Stimulated activated memory B cell treated with anti-CD40 and anti-IgM and Interleukin-4, amounts not matched to agents 10 μg/mL and 1 μg/mL and 100 μg/mL, for 72 hours (primary cell): Measurements from ENCODE around the gene MAGEA6.
"Not testable (repeated sequence)": the region's sequence is repeated elsewhere in the genome, so short reads cannot be mapped to it uniquely, and the experiment has no call there.

Experiments used
- ATAC-seq: fragments of 150-1000 bp; cut with Tn5 transposase; 2 replicates; pipeline ENCODE4 v1.10.0; 2021
- H3K27ac Mint-ChIP-seq: one replicate; pipeline ENCODE4 v1.8.0; 2022; ENCODE audit warnings: mild to moderate bottlenecking, mixed read lengths
- H3K27me3 Mint-ChIP-seq: one replicate; pipeline ENCODE4 v1.8.0; 2022; ENCODE audit warnings: mixed read lengths
- H3K36me3 Mint-ChIP-seq: one replicate; pipeline ENCODE4 v1.8.0; 2022; ENCODE audit warnings: mixed read lengths
- H3K4me1 Mint-ChIP-seq: one replicate; pipeline ENCODE4 v1.8.0; 2022; ENCODE audit warnings: mixed read lengths
- H3K4me3 Mint-ChIP-seq: one replicate; pipeline ENCODE4 v1.8.0; 2022; ENCODE audit warnings: mild to moderate bottlenecking, moderate library complexity, mixed read lengths
- H3K9me3 Mint-ChIP-seq: one replicate; pipeline ENCODE4 v1.8.0; 2022; ENCODE audit warnings: mixed read lengths

MAGEA6 gene, protein sequence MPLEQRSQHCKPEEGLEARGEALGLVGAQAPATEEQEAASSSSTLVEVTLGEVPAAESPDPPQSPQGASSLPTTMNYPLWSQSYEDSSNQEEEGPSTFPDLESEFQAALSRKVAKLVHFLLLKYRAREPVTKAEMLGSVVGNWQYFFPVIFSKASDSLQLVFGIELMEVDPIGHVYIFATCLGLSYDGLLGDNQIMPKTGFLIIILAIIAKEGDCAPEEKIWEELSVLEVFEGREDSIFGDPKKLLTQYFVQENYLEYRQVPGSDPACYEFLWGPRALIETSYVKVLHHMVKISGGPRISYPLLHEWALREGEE

DNA sequence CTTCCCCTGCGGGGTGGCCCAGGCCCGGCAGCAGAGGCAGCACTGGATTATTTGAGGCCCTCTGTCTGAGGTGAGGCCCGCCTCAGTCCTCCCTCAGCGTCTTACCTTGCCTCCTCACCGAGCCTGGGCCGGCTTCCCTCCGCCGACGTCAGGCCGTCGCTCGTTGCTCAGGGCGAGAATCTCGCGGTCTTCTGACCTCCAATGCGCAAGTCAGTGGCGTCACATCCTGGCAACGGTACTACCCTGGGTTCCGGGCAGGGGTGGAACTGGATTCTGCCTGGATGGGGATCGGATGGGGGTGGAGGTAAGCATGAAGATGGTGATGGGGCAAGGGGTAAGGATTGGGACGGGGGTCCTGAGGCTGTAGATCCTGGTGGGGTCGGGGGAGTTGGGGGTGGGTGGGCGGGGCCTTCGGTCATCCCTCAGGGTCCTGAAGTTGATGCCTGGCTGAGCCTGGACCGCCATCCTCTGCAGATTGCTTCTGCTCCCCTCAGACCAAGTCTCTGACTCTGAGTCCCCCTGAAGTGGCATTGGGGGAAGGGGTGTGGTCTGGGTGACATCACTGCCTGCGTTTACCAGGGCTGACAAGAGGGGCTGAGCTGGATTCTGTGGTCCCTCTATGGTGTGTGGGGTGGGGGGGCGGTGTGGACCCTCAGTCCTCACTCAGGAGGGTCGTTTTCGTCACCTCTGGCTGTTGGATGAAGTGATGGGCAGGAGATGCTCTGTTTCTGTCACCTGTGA lies at the start of gene MAGEA6:
Gene MAGEA6, minus strand, starts transcription at position 141 of the 741 bp plus-strand sequence. CDS start 2,039 bp downstream, outside the sequence.
- not testable (repeated sequence) for ATAC-seq, H3K4me3 Mint-ChIP-seq, H3K27me3 Mint-ChIP-seq, H3K4me1 Mint-ChIP-seq, H3K27ac Mint-ChIP-seq, H3K9me3 Mint-ChIP-seq, H3K36me3 Mint-ChIP-seq

DNA sequence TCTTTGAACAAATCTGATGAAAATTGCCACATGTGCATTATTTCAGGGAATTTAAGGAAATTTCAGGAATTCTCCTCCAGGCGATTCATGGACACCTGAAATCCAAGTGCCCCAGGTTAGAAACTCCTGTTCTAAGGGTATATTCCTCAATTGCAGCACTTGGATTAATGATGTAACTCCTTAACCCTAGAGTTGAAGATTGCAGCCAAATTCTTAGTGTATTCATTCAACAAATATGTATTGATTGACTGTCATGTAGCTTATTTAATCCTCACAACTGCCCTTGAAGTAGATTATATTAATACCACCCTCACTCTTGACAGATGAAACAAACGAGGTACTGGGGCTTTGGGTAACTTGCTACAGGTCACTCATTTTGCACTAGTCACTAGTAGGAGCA lies 49.8 kb upstream of the MAGEA6 start:
- Mint-ChIP-seq H3K27ac (no peak overlapping the region), H3K9me3 (no peaks in the 10 kb centered on the region), H3K27me3 (peaks cover 14% of the 10 kb centered on the region), H3K36me3 (no peaks in the 10 kb centered on the region), H3K4me3 (no peak overlapping the region), H3K4me1 (no peaks in the 10 kb centered on the region)
- no peak for ATAC-seq

DNA sequence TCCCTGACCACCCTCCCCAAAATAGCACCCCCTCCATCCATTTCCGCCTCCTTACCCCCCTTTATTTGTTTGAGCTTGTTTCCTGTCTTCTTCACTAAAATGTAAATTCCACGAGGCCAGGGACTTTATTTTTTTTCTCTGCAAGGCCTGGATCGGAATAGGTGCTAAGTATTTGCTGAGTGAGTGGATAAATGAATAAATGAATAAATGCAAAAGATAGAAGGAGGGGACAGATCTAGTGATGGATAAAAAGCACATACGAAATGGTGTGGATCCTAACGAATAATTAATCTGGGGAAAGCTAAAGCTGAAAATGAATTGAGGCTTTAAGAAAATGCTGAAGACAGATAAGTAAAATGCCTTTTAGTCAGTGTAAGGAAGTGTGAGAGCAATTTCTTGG lies 48.9 kb upstream of the MAGEA6 start:
- no peak overlapping the region for H3K27ac Mint-ChIP-seq
- H3K4me1 Mint-ChIP-seq: no peaks in the 10 kb centered on the region
- H3K36me3 Mint-ChIP-seq: no peaks in the 10 kb centered on the region
- no peaks in the 10 kb centered on the region for H3K9me3 Mint-ChIP-seq
- ATAC-seq: no peak
- H3K27me3 Mint-ChIP-seq: peaks cover 14% of the 10 kb centered on the region
- H3K4me3 Mint-ChIP-seq: no peak overlapping the region

DNA sequence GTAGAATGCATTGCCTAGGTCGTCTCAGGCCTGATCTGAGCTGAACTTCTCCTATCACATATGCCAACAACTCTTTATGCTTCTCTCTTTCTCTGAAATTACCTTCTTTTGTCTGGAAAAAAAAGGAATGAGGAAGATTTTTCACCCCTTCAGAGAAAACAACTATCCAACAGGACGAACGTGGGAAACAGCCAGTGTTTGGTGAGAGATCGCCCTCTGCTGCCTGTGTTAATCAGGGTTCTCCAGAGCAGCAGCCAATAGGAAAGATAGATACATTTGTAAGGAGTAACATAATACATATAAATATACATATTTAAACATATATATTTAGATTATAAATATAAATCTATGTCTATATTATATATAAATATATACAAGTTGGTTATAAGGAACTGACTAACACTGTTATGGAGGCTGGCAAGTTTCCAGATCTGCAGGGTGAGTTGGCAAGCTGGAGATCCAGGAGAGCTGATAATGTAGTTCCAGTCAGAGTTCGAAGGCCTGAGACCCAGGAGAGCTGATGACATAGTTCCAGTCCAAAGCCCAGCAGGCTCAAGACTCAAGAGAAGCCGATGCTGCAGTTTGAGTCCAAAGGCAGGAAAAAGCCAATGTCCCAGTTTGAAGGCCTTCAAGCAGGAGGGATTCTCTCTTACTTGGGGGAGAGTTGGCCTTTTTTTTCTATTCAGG lies 47.7 kb upstream of the MAGEA6 start:
- no peak for ATAC-seq
- Mint-ChIP-seq H3K9me3 (no peaks in the 10 kb centered on the region), H3K4me1 (no peaks in the 10 kb centered on the region), H3K4me3 (no peak overlapping the region), H3K27ac (no peak overlapping the region), H3K36me3 (no peaks in the 10 kb centered on the region), H3K27me3 (peaks cover 14% of the 10 kb centered on the region)

DNA sequence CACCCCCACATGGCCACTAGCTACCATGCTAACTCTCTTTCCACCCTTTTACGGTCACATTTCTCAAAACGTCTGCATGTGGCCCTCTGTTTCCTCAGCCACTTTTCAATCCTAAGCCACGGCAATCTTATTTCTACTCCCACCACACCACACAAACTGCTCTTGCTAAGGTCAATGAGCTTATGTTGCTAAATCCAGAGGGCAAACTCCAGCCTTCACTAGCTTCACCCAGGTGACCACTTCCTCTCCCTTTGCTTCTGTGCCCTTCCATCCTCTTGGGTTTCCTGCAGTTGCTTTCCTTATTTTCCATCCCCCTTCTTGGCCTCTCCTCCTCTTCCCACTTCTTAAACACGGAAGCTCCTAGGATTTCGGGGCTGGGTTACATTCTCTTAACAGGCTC lies 44.6 kb upstream of the MAGEA6 start:
- Mint-ChIP-seq H3K36me3 (no peaks in the 10 kb centered on the region), H3K27ac (no peak overlapping the region), H3K9me3 (no peaks in the 10 kb centered on the region), H3K27me3 (no peaks in the 10 kb centered on the region), H3K4me1 (no peaks in the 10 kb centered on the region), H3K4me3 (no peak overlapping the region)
- ATAC-seq: no peak

DNA sequence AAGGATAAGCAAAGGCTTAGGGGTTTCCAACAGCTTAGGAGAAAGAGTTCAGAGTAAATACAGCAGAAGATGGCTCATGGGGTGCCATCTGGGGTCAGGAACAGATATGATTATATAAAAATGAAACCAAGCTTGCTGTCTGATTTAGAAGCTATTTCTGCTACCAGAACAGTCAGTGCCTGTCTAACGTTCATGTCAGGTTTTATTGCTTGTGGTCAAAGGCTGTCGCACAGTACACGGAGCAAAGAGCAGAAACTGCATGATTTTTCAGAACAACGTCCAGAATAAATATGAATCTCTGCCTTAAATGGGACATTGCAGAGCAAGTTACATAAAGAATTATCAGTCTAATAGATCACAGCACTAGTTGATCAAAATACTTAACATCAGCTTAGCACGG lies 43.7 kb upstream of the MAGEA6 start:
- Mint-ChIP-seq H3K36me3 (no peaks in the 10 kb centered on the region), H3K9me3 (no peaks in the 10 kb centered on the region), H3K4me3 (no peak overlapping the region), H3K4me1 (no peaks in the 10 kb centered on the region), H3K27ac (no peak overlapping the region), H3K27me3 (no peaks in the 10 kb centered on the region)
- no peak for ATAC-seq

DNA sequence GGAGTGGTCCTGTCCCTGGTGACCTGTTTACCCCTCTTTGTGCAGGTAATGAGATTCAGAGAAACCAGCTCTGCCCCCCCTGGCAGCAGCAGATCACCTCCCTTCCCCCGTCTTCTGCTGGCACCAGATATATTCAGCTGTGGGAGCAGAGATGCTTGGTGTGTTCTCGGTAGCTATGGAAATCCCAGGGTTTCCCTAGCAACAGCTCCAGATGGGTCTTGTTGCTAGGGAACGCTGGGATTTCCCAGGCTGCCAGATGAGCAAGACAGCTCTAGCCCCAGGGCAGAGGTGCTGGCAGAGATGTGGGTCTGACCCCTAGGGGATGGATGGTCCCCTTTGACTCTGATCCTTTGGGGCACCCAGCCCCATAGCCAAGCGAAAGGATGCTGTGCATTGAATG lies 40.9 kb upstream of the MAGEA6 start:
- H3K9me3 Mint-ChIP-seq: no peaks in the 10 kb centered on the region
- no peaks in the 10 kb centered on the region for H3K27me3 Mint-ChIP-seq
- ATAC-seq: no peak
- no peaks in the 10 kb centered on the region for H3K36me3 Mint-ChIP-seq
- no peaks in the 10 kb centered on the region for H3K4me1 Mint-ChIP-seq
- H3K27ac Mint-ChIP-seq: no peak overlapping the region
- H3K4me3 Mint-ChIP-seq: no peak overlapping the region

DNA sequence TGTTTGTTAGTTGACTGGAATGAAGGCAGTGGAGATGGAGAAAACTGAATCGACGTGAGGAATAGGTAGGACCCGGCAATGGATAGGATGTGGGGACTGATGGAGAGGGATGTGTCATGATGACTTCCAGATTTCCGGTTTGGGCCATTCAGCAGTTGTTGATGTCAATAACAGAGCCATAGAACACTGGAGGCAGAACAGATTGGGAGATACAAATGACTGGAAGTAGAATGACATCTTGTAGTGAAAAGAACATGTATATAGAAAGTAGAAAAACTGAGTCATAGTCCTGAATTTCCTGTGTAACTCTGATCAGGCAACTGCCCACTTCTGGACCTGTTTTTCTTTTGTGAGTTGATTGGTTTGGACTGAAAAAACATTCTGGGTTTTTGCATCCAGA lies 36.5 kb upstream of the MAGEA6 start:
- no peak for ATAC-seq
- Mint-ChIP-seq H3K9me3 (no peaks in the 10 kb centered on the region), H3K4me1 (no peaks in the 10 kb centered on the region), H3K27me3 (peaks cover 8% of the 10 kb centered on the region), H3K4me3 (no peak overlapping the region), H3K27ac (no peak overlapping the region), H3K36me3 (no peaks in the 10 kb centered on the region)

DNA sequence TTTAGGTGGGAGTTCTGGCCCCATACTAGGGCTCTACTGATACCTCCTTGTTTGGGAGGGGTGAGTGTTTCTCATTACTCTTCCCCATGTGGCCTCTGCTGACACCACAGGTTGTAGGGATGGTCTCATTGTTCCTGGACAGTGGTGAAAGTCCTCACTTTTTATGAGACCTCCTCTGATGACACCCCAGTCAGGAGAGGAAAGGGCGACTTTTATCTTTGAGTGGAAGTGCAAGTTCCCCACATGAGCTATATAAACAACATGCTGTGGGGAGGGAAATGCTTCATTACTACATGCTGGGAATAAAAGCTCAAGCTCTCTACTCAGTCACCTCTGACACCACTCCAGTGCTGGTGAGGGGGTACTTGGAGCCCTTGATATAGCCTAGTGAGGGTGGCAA lies 29.5 kb upstream of the MAGEA6 start:
- ATAC-seq: no peak
- H3K4me1 Mint-ChIP-seq: no peaks in the 10 kb centered on the region
- H3K9me3 Mint-ChIP-seq: no peaks in the 10 kb centered on the region
- H3K4me3 Mint-ChIP-seq: no peak overlapping the region
- H3K27ac Mint-ChIP-seq: no peak overlapping the region
- no peaks in the 10 kb centered on the region for H3K36me3 Mint-ChIP-seq
- peaks cover 8% of the 10 kb centered on the region for H3K27me3 Mint-ChIP-seq

DNA sequence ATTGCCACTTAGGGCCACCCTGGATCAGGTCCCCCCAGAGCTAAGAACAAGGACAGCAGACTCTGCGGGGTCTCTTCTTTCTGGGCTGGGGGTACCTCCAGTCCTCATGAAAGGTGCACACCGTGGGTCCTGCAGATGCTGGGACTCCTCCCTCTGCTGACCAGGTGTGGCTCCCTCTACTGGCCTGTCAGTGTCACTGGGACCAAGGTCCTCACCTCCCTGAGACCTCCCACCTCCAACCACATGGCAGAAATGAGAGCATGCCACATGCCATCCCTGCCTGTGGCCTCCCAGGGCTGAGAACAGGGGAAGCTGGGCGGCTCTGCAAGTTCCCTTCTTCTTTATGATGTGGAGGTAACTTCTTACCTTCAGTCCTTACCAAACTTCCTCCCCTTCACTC lies 17.6 kb upstream of the MAGEA6 start:
- H3K36me3 Mint-ChIP-seq, H3K4me3 Mint-ChIP-seq, H3K9me3 Mint-ChIP-seq, H3K4me1 Mint-ChIP-seq, H3K27ac Mint-ChIP-seq, H3K27me3 Mint-ChIP-seq, ATAC-seq: not testable (repeated sequence)

DNA sequence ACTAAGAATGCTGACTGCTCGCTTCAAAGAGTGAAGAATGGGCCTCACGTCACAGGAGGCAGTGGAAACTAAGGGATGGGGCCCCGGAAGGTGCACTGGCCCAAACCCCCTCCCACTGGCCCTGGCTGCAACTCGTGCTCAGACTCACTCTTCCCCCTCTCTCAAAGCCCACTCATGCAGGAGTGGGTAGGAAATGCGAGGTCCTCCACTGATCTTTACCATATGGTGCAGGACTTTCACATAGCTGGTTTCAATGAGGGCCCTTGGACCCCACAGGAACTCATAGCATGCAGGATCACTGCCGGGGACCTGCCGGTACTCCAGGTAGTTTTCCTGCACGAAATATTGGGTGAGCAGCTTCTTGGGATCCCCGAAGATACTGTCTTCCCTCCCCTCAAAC lies 2.9 kb downstream of the MAGEA6 start:
- not testable (repeated sequence) for H3K9me3 Mint-ChIP-seq, H3K27me3 Mint-ChIP-seq, H3K36me3 Mint-ChIP-seq, H3K4me1 Mint-ChIP-seq, H3K27ac Mint-ChIP-seq, ATAC-seq, H3K4me3 Mint-ChIP-seq

DNA sequence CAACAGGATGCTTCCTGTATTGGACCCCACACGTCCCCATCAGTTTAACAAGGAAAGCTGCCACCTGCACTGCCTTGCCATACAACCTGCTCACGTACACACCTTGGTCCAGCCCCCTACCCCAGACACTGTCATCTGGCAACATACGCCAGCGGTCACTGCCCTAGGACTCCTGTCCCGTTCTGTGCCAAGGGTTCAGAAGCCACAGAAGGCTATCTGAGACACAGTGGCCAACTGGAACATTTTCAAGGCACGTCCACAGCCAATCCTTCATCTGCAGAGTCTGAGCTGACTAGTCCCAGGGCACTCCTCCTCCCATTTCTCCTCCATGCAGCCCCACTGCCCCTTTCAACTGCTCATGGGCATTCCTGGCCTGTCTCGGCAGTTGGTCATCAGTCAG lies 7.9 kb downstream of the MAGEA6 start:
- H3K27ac Mint-ChIP-seq, H3K36me3 Mint-ChIP-seq, H3K4me3 Mint-ChIP-seq, H3K9me3 Mint-ChIP-seq, H3K27me3 Mint-ChIP-seq, ATAC-seq, H3K4me1 Mint-ChIP-seq: not testable (repeated sequence)

DNA sequence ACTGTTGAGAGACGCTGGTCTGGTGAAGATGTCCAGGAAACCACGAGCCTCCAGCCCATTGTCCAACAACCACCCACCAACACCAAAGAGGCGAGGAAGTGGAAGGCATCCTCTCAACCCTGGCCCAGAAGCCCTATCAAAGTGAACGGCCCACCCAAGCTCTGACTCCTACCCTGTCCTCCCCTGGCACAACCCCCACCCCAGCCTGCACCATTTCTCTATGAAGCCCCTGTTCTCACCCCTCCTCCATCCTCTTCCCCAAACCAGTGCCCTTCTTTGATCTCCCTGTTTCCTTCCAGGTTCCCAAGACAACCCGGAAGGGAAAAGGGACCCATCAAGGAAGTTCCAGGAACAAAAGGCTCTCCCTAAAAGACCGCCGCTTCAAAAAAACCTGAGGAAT lies 9.9 kb downstream of the MAGEA6 start:
- H3K4me1 Mint-ChIP-seq, ATAC-seq, H3K27ac Mint-ChIP-seq, H3K36me3 Mint-ChIP-seq, H3K9me3 Mint-ChIP-seq, H3K27me3 Mint-ChIP-seq, H3K4me3 Mint-ChIP-seq: not testable (repeated sequence)

DNA sequence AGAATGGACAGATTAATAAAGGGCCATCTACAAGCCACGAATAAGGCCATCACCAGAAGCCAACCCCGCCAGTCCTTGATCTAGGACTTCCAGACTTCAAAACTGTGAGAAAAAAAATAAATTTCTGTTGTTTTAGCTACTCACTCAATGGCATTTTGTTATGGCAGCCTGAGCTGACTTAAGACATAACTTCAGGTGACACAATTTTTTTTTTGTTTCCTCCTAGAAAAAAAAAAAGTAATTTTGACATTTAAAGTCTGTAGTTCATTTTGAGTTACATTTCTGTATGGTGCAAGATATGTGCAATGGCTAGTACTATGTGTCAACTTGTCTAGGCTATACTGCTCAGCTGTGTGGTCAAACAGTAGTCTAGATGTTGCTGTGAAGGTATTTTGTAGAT lies 10.6 kb downstream of the MAGEA6 start, which contains the start of gene CSAG3:
Gene CSAG3, plus strand, starts transcription at position 301 of the 400 bp plus-strand sequence.
- not testable (repeated sequence) for H3K9me3 Mint-ChIP-seq, H3K4me3 Mint-ChIP-seq, ATAC-seq, H3K27me3 Mint-ChIP-seq, H3K36me3 Mint-ChIP-seq, H3K27ac Mint-ChIP-seq, H3K4me1 Mint-ChIP-seq

DNA sequence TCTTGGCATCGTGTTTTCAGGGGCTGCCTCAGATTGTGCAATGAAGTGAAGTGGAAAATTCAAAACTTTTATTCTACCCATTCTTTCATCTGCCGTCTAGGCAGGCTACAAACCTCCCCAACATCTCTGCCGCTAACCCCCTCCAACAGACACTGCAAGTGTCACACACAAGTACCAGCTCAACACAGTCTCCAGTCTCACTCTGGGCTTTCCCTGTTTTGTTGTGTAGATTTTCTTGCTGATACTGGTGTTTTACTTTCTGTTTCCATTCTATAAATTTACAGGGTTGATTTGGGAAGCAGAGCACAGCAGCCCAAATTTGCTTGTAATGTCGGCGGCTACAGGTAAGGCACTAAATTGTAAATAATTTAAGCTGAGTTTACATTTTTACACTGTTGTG lies 14.6 kb downstream of the MAGEA6 start:
- H3K27me3 Mint-ChIP-seq, H3K4me1 Mint-ChIP-seq, H3K36me3 Mint-ChIP-seq, H3K27ac Mint-ChIP-seq, ATAC-seq, H3K4me3 Mint-ChIP-seq, H3K9me3 Mint-ChIP-seq: not testable (repeated sequence)
